ENCODE measurements around the gene GXYLT2.
"Not testable (repeated sequence)": the region's sequence is repeated elsewhere in the genome, so short reads cannot be mapped to it uniquely, and the experiment has no call there.

The GXYLT2 gene

GRCh38 chr3:72892870-72893269 lies 5.0 kb downstream of the GXYLT2 start:
- DNase-seq = no peak

DNA sequence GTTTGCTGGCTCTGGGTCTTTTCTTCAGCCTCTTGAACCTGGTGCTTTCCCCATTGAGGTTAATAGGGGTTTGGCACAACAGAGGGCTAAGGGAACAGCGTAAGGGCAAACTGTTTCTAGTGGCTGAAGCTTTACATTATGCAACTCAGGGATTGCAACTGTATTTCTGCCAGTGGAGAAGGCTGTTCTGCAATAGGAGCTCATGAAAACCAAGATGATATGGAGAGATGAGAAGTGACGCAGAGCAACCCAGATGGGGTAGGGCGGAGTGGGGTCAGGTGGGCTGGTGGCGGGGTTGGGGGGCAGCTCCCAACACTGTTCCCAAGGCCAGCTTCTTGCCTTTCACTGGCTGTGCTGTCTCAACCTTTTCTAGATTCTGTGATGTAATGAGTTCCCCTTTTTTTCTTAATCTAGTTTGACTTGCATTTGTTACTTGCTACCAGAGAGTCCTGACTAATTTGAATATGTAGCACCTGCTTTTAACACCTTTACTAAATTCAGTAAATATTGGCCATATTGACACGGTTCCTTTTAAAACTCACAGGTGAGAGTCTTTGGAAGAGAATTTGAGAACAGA lies 7.2 kb downstream of the GXYLT2 start:
- DNase-seq = no peak

DNA sequence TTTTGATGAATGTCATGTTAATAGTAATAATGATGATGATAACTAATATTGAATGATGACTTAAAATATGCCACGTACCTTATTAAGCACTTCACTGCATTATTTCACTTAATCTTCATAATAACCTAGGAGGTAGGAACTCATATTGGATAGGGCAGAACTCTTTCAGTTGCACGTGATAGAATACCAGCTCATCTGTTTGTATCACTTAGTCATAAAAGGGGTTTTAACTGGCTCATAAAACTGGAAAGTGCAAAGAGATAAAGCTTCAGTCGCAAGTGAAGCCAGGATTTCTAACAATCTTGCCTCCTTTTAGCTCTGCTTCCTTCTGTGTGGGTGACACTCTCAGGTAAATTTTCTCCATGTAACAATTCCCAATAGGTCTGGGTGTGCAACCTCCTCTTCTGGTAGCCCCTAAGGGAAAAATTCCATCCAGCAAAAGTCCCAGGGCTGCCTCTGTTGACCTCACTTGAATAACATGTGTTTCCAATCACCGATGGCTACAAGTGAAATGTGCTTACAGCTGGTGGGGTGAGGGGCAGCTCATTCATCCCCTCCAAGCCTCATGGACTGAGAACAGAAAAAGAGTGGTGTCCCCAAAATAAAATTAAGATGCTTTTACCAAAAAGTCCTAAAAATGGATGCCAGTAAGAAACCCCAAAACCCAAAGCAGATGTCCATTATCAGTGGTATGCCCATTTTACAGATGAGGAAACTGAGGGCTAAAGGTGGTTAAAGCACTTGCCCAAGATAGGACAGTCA lies 9.3 kb downstream of the GXYLT2 start:
- DNase-seq = no peak

DNA sequence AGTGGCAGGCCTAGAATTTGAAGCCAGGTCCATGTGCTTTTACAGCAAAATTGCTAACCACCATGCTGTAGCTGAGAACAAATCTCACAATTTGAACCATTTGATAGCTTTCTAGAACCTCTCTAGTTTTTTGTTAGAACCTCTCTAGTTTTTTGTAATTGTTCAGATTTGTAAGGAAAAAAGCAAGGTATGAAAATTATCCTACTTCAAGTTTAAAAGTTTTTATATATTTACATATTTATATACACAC lies 9.8 kb downstream of the GXYLT2 start:
- no peak for DNase-seq

DNA sequence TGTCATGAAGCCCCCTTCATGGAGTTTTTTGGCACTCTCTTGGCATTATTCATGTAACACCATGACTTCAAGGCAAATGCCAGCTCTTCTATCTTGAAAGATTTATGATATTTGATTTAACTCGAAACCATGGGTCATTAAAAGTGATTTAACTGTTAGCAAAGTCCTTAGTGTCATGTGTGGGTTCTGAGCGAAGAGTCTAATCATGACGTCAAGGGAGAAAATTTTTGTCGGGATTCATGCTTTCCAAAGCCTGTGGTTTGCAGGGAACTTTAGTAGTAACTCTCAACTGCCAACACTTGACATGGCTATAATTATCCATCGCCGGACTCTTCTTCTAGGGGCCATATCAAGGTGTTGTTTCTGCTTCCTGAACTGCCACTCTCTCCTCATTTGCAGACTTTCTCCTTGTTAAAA lies 11.5 kb downstream of the GXYLT2 start:
- DNase-seq = no peak

DNA sequence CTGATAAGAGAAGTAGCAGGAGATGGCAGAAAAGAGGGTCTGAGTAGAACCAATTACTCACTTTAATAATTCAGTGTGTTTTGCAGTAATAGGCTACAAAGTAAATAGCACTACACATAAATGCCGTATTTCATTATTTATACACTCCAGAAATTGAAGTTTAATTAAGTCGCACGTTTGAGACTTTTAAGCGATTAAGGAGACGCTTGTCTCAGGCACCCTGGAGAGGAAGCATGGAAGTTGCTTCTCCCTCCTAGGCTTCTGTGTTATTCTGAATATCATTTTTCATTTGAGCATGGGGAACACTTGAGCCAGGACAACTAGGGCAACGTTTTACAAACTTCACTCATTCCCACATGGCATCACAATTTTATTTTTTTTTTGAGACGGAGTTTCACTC lies 12.2 kb downstream of the GXYLT2 start:
- no peak for DNase-seq

- no peak for DNase-seq
These were observed 14.0 kb downstream of the GXYLT2 start for GRCh38 chr3:72901840-72902239.

- DNase-seq = no peak
These were observed 15.2 kb downstream of the GXYLT2 start for GRCh38 chr3:72903004-72903403.

- DNase-seq = no peak
These were observed 16.3 kb downstream of the GXYLT2 start for GRCh38 chr3:72904163-72904562.

DNA sequence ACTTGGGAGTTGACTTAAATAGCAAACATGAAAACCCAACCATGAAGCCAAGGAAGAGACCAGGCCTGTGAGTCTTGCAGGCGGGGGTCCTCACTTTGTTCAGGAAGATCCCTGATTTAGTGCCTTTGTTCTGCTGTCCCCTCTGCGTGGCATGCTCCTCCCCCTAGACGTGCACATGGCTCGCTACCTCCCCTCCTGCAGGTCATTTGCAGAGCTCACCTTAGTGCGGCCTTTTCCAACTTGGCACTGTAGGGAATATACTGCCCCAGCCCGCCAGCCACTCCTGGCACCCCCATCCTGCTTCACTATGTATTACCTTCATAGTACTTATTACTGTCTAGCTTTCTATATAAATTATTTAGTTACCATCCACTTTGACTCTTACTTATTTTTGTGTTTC lies 18.3 kb downstream of the GXYLT2 start:
- no peak for DNase-seq

DNA sequence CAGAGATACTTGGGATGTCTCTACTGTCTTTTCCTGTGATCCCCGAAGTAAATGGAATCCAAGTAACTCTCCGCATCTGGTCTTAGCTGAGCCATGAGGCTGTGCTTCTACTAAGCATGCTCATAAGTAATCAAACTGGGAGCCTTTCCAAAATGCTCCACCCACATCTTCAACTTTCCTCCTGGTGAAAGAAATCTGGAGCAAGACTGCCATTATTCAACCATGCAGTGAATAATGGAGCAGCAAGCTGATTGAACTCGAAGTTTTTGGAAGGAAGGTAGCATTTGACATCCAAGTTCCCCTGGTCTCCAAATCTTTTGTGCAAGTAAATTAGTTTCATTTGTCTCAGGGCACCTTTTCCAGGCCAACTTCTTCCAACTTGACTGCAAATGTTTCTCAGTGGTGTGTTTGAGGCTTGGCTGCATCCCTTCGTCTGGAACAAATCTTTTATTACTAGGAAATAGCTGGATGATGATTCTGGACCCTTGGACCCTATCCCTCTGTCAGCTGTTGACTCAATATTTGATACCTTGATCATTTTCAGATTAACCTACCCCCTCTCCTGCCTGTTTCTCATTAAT lies 19.4 kb downstream of the GXYLT2 start:
- DNase-seq = no peak

- no peak for DNase-seq
These were observed 20.1 kb downstream of the GXYLT2 start for GRCh38 chr3:72907731-72908620.

GRCh38 chr3:72909591-72909990 lies 21.7 kb downstream of the GXYLT2 start:
- DNase-seq = no peak

- no peak for DNase-seq
These were observed 24.7 kb downstream of the GXYLT2 start for GRCh38 chr3:72912532-72912931.

DNA sequence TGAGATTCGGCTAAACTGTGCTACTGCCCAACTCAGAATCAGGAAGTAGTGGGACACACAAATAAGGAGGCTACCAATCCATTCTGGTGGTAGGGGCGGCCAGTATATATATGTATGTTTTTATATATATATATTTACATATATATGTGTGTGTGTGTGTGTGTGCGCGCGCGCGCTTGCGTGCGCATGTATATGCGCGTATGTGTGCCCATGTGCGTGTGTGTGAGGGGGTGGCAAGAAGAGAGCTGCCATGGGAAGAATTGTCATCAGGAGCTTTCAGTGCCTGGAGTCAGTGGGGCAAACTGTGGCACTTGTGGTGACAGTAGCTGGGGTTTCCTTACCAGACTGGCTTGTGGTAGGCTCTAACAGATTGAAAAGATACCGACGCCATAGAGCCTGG lies 26.5 kb downstream of the GXYLT2 start:
- no peak for DNase-seq

DNA sequence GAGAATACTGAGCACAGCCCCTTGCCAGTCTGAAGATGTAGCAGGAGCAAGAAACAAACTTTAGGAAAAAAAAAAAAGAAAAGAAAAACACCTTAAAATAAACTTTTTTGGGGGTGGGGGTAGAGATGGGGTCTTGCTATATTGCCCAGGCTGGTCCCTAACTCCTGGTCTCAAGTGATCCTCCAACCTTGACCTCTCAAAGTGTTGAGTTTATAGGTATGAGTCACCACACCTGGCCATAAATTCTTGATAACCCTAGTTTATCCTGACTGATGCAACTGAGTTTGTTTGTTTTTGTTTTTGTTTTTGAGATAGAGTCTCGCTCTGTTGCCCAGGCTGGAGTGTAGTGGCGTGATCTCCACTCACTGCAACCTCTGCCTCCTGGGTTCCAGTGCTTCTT lies 28.4 kb downstream of the GXYLT2 start:
- DNase-seq = no peak

DNA sequence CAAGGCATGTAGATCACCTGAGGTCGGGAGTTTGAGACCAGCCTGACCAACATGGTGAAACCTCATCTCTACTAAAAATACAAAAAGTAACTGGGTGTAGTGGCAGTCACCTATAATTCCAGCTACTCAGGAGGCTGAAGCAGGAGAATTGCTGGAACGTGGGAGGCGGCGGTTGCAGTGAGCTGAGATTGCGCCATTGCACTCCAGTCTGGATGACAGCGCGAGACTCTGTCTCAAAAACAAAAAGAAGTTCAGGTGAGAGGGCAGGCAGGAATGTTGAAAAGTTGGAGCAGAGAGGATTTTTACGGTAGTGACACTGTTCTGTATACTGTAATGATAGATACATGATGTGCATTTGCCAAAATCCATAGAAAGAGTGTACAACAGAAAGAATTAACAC lies 31.7 kb downstream of the GXYLT2 start:
- DNase-seq = no peak

DNA sequence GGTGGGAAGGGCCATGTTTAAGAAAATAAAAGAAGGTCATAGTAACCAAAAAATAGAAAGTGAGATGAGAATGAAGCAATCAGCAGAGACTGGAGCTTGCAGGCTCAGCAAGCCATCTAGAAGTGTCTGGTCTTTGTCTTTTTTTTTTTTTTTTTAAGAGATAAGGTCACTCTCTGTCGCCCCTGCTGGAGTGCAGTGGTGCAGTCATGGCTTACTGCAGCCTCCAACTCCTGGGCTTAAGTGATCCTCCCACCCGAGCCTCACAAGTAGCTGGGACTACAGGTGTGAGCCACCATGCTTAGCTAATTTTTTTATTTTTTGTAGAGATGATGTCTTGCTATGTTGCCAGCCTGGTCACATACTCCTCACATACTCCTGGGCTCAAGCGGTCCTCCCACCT lies 36.2 kb downstream of the GXYLT2 start:
- no peak for DNase-seq

DNA sequence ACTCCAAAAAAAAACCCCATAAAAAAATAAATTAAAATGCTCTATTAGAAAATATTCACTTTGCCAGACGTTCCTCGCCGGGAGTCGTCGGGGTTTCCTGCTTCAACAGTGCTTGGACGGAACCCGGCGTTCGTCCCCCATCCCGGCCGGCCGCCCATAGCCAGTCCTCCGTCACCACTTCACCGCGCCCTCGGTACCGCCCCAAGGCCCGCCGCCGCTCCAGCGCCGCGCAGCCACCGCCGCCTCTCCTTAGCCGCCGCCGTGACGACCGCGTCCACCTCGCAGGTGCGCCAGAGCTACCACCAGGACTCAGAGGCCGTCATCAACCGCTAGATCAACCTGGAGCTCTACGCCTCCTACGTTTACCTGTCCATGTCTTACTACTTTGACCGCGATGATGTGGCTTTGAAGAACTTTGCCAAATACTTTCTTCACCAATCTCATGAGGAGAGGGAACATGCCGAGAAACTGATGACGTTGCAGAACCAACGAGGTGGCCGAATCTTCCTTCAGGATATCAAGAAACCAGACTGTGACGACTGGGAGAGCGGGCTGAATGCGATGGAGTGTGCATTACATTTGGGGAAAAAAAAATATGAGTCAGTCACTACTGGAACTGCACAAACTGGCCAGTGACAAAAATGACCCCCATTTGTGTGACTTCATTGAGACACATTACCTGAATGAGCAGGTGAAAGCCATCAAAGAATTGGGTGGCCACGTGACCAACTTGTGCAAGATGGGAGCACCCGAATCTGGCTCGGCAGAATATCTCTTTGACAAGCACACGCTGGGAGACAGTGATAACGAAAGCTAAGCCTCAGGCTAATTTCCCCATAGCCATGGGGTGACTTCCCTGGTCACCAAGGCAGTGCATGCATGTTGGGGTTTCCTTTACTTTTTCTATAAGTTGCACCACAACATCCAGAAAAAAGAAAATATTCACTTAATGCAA lies 41.2 kb downstream of the GXYLT2 start:
- DNase-seq = not testable (repeated sequence)

DNA sequence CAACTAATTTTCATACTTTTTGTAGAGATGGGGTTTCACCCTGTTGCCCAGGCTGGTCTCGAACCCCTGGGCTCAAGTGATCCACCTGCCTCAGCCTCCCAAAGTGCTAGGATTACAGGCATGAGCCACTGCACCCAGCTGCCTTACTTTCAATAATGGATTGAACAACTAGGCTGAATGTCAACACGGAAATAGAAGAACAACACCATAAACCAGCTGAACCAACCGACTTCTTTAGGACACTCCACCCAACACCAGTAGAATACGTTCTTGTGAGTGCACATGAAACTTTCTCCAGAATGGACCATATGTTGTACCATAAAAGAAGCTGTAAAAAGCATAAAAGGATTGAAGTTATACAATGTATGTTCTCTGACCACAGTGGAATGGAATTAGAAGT lies 42.9 kb downstream of the GXYLT2 start:
- DNase-seq = no peak

DNA sequence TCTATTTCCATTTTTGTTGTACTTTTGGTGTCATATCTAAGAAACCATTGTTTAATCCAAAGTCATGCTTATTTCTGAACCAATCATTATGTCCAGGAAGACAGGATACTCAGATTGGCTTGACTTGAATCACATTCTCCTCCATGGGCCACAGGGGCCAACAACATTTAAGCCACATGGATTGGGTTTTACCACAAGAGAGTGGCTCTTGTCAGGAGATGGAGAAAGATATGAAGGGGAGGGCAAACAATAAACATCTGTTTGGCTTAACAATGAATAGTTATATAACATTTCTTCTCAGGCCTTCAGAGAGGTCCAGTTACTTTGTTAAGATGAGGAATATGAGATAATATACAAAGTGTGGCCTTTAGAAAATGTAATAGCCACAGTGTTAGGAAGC lies 44.6 kb downstream of the GXYLT2 start:
- DNase-seq = no peak

GRCh38 chr3:72938471-72939265 lies 50.8 kb downstream of the GXYLT2 start:
- peak; percentile 45 for DNase-seq
